ENCODE data around the gene SERGEF. TPM values are rescaled to one million over a fixed set of nuclear protein-coding genes. Genes with fewer than 3 reads are reported as not detected.
A peak's percentile ranks its signal among the peaks of the same experiment; 100 is the strongest.

Gene SERGEF
- total RNA-seq, 1 experiment from 2014 or later = 31.4 TPM

DNA sequence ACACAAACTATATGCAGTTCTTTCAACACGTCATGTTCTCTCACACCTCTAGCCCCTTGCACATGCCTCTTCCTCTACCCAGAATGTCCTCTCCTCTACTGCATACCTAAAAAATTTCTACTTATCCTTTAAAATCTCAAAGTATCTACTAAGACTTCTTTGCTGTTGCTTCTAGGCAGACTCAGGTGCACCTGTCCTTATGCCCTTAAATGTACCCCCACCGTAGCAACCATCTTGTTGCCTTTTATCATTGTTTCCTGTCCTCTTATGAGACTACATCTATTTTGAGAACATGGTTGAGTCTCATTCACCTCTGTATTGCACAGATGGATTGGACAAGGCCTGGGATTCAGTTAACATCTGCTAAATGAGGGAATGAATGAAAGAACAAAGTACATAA lies 134.1 kb downstream of the SERGEF start:
- Histone ChIP-seq H4K20me1 (ENCODE audit: control insufficient read depth, insufficient read depth, insufficient read length) (no peaks in the 10 kb centered on the region), H4K91ac (ENCODE audit: insufficient read length, low read depth, low read length) (no peak overlapping the region), H3K14ac (ENCODE audit: insufficient read depth, low read length) (no peak overlapping the region), H3T11ph (ENCODE audit: low read length) (no peak overlapping the region), H3K79me1 (ENCODE audit: insufficient read depth, low read depth, low read length, poor library complexity, severe bottlenecking) (no peaks in the 10 kb centered on the region), H3K23ac (ENCODE audit: insufficient read length, low read depth, low read length) (no peak overlapping the region), H2BK12ac (ENCODE audit: insufficient read length, low read depth, low read length) (no peak overlapping the region), H2AFZ (ENCODE audit: low read length) (no peak overlapping the region), H3K56ac (ENCODE audit: insufficient read length, low read depth, low read length) (no peak overlapping the region), H2AK5ac (ENCODE audit: insufficient read length, low read length) (no peak overlapping the region), H3K23me2 (ENCODE audit: insufficient read length, low read depth, low read length, poor library complexity, severe bottlenecking) (no peaks in the 10 kb centered on the region), H3K27ac (ENCODE audit: insufficient read length, low read depth, low read length) (no peak overlapping the region), H3K79me2 (ENCODE audit: insufficient read depth, low read length) (no peaks in the 10 kb centered on the region), H2BK120ac (ENCODE audit: low read depth, low read length, poor library complexity, severe bottlenecking) (no peak overlapping the region), H3K4ac (ENCODE audit: low read depth, low read length) (no peak overlapping the region), H3K27me3 (ENCODE audit: insufficient read depth, low read length) (no peaks in the 10 kb centered on the region), H3K4me1 (ENCODE audit: insufficient read depth, low read length) (no peaks in the 10 kb centered on the region), H4K8ac (replicated peaks; ENCODE audit: insufficient read length, low read depth, low read length) (no peak overlapping the region), H3K9me3 (ENCODE audit: control insufficient read depth, low read depth, low read length) (no peaks in the 10 kb centered on the region), H2BK15ac (ENCODE audit: low read depth, low read length) (no peak overlapping the region), H3K9ac (ENCODE audit: extremely low read depth, insufficient read length, low read length) (no peak overlapping the region), H3K18ac (ENCODE audit: insufficient read length, low read depth, low read length) (no peak overlapping the region), H2BK20ac (ENCODE audit: low read depth, low read length, poor library complexity, severe bottlenecking) (no peak overlapping the region), H3K4me2 (ENCODE audit: insufficient read depth, insufficient read length, low read length) (no peak overlapping the region), H2BK5ac (ENCODE audit: insufficient read length, low read length) (no peak overlapping the region), H4K5ac (ENCODE audit: insufficient read length, low read depth, low read length) (no peak overlapping the region)
- no CpG with 5 or more reads among the region's 2 CpGs for WGBS (ENCODE audit: extremely low coverage, insufficient read length, low lambda C conversion rate)
- no peaks in the 10 kb centered on the region; the same call in 1 of the 2 replicates for H3K27me3 Mint-ChIP-seq (ENCODE audit: low read depth)
- TF ChIP-seq, protein P1, sequence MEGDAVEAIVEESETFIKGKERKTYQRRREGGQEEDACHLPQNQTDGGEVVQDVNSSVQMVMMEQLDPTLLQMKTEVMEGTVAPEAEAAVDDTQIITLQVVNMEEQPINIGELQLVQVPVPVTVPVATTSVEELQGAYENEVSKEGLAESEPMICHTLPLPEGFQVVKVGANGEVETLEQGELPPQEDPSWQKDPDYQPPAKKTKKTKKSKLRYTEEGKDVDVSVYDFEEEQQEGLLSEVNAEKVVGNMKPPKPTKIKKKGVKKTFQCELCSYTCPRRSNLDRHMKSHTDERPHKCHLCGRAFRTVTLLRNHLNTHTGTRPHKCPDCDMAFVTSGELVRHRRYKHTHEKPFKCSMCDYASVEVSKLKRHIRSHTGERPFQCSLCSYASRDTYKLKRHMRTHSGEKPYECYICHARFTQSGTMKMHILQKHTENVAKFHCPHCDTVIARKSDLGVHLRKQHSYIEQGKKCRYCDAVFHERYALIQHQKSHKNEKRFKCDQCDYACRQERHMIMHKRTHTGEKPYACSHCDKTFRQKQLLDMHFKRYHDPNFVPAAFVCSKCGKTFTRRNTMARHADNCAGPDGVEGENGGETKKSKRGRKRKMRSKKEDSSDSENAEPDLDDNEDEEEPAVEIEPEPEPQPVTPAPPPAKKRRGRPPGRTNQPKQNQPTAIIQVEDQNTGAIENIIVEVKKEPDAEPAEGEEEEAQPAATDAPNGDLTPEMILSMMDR (conservative IDR thresholded peaks at IDR 0.05) = no peak
- peaks cover 17 to 18% of the 10 kb centered on the region in 2 experiments for H3K4me1 Mint-ChIP-seq
- H3K4me3 Mint-ChIP-seq = no peak overlapping the region
- no peaks in the 10 kb centered on the region; a peak in 1 of 7 replicates for H3K36me3 Mint-ChIP-seq (ENCODE audit: insufficient read depth in 1 of 3, low read depth in 3 of 3)
- H3K9me3 Mint-ChIP-seq = no peaks in the 10 kb centered on the region
- DNase-seq = no peak
- peak overlapping the region in 1 of 3 experiments; percentile 69; a peak in 1 of 7 replicates for H3K27ac Mint-ChIP-seq
